SK-N-DZ (cell line): Measurements from ENCODE around the gene HGS.
A peak's percentile ranks its signal among the peaks of the same experiment; 100 is the strongest.

Source experiments
- DNase-seq: peaks from one replicate; pipeline ENCODE4 v3.0.0-alpha.2; 2015; ENCODE audit warnings: low spot score

HGS gene

DNA sequence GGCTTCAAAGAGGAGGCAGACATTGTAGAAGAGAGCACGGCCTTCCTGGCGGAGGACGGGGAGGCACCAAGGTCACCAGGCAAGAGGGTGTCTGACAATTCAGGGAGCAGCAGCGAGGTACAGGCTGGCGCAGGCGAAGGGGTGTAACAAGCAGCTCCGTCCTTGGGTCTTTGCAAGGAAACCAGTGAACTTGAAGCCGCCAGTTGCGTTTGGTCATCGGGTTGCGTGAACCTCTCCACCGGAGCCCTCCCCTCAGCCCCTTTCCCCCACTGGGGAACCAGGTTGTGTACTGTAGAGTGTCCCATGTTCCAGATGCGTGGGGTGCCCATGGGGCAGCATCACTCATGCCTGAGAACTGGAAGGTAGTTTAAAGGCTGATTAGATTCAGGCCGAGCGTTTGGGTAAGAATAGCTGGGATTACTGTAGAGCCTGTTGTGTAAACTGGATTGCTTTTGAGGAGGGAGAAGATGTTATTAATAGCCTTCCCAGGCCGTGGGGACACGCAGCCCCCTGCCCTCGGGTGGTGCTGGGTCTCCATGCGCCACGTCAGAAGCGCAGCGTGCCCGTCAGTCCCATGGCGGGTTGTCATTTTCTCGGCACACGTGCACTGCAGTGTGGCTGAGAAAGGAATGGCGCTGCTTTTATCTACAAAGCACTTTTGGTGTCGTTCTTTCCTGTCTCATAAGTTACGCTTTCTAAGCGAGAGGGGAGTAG is 21.9 kb downstream of the HGS start:
- DNase-seq = no peak

DNA sequence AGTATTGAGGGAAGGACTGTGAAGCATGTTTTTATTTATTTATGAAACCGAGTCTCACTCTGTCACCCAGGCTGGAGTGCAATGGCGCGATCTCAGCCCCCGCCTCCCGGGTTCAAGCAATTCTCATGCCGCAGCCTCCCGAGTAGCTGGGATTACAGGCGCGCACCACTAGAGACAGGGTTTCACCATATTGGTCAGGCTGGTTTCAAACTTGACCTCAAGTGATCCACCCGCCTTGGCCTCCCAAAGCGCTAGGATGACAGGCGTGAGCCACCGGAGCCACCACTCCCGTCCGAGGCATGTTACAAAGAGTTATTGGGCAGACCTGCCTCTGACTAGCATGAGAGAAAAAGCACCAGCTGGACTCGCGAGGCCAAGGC is 22.4 kb downstream of the HGS start:
- DNase-seq = no peak

DNA sequence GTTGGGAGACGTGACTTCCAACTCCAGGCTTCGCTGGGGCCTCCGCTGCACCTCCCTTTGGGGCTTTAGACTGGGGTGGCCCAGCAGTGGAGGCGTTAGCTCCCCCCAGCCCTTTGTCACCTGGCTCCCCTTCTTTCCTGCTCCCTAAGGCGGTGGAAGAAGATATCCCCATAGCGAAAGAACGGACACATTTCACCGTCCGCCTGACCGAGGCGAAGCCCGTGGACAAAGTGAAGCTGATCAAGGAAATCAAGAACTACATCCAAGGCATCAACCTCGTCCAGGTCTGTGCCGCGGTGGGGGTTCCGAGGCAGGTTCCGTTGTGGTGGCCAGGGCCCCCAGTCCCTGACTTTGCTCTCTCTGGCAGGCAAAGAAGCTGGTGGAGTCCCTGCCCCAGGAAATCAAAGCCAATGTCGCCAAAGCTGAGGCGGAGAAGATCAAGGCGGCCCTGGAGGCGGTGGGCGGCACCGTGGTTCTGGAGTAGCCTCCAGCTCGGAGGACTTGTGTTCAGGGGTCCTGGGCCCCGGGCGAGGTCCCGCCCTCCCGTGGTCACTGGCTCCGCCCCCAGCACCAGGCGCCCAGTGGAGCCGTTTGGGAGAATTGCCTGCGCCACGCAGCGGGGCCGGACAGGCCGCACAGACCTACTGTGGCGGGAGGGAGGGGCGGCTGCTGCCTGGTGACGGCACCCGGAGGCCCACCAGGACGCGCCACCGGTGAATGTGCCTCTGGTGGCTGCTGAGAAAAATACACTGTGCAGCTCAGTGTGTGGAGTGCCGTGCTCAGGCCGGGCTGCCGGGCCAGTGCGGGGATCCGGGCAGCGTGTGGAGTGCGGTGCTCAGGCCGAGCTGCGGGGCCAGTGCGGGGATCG is 23.2 kb downstream of the HGS start:
- DNase-seq = no peak

DNA sequence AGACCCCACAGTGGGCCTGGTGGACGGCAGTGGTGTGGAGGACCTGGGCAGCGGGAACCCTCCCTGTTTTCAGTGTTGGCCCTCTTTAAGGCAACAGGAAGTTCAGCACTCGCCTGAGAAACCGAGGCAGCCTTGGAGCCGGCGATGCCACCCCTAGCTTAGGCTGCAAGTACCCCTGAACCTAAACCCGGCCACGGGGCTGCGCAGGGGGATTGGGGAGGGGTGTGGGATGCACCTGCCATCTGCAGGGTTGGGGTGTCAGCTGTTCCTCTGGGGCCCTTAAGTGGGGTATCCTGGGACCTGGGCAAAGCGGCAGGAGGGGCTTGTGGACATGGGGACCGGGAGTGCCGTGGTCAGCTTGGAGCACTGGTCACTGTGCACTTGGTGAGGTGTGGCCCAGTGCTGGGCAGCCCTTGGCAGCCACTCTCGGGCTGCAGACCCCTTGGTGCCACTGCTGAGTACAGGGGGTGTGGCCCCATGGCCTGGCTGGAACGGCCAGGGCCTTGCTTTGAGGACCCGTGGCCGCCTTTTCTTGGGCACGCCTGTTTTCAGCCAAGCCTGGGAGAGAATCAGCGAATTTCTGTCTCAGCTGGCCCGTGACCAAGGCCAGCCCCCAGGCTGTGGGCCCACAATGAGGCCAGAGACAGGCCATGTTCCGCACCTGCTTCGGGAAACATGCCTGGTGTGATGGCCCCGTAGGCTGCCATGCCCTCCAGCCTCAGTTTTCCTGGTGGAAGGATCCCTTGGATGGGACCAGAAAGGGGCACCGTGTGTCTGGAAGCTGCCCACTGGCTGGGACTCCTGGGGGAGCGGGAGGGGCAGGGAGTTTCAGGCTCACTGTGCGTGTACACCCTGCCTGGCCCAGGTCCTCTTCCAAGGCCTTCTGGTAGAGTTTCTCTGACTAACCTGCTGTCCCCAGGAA is 24.2 kb downstream of the HGS start:
- DNase-seq = no peak

DNA sequence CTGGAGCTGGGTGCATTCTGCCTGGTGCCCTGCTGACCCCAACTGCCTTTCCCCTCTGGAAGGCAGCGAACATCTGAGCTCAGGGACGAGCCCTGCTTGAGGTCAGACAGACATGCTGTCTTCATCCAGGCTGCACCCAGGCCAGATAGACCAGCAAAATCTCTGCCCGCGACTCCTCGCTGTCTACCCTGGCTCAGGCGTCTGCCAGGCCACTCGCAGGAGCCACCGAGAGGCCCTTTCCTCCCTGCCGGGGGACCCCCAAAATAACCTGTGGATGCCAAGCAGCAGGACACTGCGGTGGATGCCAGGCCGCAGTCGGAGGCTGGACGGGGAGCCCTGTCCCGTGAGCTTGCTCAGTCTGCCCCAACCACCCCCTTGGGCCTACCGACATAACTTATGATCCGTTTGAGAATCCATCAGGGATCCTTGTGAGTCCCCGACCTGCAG is 25.0 kb downstream of the HGS start:
- DNase-seq = no peak

DNA sequence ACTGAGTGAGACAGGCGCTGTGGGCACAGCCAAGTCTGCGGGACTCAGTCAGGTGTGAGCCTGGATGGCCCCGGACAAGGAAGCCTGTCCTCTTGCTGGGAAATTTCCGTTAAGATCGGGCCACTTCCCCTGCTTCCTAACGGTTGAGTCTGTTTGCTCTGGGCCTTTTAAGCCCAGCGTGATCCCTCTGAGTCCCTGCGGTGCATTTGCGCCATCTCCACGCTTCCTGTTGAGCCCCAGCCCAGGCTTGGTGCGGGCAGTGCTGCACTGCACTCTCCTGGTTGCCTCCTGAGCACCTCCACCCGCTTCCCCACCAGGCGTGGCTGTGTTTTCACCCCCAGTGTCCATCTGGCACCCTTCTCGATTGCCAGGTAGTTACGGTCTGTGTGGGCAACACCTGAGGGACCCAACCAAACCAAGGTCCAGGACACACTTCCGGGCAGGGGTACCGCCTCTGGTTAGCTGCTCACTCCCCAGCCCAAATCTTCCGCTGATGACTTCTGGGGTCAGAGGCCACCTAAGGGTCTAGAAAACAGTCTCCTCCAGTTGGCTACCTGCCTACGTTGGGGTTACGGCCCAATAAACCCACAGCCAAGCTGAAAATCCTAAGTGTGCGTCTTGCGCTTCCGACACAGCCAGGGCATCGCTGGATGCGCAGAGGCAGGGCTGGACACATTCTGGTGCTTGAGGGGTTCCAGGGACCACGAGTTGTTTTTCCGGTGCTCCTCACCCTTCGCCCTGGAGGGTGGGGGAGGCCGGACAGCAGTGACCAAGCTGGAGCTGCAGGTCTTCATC is 26.9 kb downstream of the HGS start:
- no peak for DNase-seq

DNA sequence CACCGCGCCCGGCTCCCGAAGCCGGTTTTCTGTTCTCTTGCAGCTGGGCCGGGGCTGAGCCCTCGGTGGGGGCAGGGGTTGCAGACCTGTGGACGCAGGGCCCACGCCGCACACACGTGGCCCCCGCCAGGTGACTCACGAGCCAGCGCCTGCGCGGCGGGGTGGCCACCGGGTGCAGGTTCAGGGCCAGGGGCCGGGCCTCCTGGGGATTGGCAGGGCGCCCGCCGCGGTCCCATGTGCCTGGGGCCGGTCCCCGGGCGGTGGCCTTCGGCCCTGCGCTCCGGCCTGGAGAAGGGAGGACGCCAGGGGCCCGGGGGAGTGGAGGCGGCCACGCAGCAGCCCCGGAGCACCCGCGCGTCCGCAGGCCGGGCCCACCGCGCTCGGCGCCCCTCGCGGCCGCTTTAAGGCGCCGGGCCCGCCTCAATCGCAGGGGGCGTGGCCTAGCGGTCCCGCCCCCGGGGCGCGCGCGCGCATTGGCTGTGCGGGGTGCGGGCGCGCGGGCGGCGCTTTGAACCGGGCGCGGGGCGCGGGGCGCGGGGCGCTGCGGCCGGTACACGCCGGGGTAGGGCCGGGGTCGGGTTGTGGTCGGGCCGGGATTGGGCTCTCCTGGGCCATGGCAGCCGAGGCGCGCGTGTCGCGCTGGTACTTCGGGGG is 28.1 kb downstream of the HGS start, which contains the start of gene SLC25A10:
SLC25A10 (plus strand) TSS at position 471 of the 654 bp plus-strand sequence; CDS start at position 614, 143 bp downstream.
- DNase-seq = peak; percentile 80

DNA sequence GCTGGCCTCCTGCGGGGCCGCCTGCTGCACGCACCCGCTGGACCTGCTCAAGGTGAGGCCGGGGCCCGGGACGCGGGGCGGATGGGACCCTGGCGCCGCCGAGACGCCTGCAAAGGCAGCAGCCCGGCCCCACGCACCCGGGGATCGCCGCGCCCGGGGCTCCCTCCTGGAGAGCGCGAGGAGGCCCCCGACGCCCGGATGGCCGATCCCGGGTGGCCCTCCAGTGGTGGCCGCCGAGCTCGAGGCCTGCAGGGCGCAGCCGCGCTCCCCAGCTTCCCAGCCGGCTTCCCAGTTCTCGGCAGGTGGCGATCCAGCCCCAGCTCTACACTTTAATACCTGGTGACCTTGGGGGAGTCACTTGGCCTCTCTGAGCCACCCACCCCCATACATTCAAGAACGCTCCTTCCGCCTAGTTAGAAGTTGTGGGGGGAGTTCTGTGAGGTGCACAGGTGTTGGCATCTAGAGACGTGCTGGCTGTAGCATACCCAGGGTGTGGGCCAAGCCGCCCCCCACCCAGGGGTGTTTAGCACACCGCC is 28.7 kb downstream of the HGS start:
- DNase-seq = no peak

DNA sequence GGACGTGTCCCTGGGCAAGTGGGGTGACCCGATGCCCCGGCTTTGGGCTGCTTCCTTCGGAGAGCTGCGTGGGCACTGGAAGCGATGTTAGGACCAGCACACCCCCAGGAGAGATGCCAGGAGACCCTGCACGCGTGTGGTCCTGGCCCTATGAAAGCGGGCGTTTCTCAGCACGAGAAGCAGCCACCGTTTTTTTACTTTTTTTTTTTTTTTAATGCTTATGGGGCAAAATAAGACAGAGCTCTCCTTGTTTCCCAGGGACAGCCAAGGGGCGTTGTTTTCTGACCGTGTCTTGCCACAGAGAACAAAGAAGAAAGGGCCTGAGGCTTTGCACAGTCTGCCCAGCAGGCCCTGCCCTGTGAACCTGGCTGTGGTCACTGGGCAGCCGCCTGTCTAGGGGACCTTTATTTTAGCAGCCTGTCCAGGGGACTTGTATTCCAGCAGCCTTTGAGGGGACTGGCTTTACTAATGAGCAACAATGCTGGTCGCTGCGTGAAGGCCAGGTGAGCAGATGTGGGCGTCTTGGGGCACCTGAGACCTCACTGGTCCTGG is 29.3 kb downstream of the HGS start:
- no peak for DNase-seq

DNA sequence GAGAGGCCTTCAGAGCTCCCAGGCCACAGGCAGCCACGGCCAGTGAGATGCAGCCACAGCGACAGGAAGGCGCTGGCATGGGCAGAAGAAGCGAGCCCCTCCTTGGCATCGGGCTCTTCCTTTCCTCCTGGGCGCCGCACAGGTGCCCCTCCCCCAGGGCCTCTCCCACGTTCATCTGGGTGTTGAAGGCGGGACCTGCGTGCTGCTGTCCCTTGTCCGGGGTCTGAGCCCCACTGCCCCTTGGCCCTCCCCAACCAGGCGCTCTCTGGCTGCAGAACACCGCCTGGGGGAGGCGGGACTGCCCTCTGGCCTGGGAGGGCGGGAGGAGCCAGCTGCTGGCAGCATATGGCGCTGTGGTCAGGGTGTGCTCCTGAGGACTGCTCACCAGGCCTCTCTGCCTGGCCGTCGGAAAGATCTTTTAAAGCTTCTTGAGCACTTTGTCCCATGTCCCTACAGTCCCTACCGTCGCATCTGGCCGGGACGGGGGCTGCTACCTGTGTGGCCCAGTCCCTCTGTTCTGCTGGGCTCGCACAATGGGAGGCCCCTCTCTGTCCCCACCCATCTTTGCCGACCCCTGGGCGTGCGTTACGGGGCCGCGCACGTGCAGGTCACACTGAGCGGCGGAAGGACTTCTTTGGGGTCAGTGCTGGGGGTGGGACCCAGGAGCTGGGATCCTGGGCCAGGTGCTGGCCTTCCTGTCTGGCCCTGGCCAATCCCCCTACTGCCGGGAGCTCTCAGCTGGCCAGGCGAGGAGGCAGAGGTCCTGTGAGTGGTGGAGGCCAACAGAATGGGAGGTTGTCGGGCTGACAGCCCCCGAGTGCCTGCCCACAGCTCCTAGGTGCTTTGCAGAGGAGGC is 30.0 kb downstream of the HGS start:
- peak; percentile 64 for DNase-seq

DNA sequence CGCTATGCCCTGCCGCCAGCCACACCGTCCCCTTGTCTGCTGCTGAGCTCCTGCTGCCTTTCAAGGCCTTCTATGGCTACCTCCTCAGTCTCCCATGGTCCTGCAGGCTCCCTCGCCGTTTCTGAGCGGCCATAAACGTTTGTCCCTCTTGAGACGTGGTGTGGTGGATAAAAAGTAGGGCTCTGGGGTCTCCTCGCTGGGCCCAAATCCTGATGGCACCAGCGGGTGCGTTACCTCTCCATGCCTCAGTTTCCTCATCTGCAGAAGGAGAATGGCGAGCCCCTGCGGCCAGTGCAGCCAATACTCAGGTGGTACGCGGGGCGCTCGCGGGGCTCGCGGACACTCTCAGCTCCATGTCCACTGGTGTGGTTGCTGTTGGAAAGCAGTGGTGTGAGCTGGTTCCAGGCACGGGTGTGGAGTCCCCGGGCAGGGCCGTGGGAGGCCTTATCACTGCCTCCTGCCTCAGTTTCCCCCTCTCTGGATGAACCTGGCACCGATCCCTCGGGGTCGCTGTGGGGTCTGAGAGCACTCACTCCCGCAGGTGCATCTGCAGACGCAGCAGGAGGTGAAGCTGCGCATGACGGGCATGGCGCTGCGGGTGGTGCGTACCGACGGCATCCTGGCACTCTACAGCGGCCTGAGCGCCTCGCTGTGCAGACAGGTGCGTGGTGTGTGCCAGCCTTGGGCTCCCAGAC is 30.7 kb downstream of the HGS start:
- DNase-seq = no peak

DNA sequence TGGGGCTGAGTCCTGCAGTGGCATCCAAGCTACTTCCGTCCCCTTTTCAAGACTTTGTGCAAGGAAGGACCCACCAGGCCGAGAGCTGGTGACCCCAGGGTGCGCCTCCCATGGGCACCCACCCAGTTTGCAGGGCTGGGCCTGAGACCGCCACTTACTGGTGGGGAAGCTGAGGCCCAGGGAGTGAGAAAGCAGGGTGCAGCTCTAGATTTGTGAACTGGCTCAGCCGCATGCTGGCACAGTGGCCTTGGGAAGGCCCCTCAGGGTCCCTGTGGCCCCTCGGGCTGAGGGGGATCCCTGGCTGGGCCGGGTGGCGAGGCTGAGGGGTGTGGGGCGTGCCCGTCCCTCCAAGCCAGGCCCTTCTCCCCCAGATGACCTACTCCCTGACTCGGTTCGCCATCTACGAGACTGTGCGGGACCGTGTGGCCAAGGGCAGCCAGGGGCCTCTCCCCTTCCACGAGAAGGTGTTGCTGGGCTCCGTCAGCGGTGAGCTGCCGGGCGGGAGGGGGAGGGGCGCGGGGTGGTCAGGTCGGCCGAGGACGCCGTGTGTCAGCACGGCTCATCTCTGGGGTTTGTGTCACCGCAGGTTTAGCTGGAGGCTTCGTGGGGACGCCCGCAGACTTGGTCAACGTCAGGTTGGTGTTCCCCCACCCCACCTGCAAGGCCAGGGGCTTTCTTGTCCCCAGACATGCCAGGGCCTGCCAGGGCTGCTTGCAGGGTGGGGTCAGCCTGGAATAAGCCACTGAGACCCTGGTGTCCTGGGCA is 31.5 kb downstream of the HGS start:
- DNase-seq = no peak

DNA sequence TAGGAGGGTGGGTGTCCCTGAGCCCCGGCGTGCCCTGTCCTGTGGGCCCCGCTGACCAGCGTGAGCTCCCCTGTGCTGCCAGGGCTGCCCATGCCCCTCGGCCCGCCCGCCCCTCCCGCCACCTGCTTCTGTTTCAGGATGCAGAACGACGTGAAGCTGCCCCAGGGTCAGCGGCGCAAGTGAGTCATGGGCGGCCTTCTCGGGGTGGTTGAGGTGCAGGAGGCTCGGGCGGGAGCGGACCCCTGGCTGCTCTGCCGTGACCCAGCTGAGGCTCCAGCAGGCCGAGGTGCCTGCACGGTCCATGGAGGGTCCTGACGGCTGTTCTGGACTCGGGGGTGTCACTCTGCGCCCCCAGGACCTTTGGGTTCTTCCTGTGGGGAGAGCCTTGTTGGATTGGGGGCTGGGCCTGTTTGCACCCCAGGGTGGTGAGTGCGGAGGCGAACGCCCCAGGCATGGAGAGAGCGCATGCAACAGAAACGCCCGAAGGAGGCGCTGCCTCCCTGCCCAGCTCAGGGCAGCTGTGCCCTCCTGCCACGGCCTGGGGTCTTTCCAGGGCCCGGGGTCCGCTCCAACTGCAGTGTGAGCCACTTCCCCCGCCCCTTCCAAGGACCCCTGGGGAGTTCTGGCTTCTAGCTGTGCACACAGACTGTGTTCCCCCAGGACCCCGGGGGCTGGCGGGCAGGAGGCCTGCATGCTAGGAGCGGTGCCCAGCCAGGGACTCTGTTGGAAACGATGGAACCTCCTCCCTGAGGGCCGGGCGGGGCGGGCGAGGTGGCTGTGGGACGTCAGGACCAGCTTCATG is 32.3 kb downstream of the HGS start:
- DNase-seq = no peak

DNA sequence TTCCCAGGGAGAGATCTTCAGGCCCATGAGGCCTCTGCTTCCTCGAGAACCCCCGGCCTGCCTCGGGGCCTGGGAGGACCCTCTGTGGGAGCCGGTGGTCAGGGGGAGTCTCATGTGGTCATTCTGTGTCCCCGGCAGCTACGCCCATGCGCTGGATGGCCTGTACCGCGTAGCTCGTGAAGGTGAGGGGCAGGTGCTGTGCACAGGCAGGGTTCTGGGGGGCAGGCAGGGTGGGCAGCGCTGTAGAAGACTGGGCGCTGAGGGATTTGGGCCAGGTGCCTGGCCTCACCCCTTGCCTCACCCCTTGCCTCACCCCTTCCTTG is 32.8 kb downstream of the HGS start:
- DNase-seq = no peak

DNA sequence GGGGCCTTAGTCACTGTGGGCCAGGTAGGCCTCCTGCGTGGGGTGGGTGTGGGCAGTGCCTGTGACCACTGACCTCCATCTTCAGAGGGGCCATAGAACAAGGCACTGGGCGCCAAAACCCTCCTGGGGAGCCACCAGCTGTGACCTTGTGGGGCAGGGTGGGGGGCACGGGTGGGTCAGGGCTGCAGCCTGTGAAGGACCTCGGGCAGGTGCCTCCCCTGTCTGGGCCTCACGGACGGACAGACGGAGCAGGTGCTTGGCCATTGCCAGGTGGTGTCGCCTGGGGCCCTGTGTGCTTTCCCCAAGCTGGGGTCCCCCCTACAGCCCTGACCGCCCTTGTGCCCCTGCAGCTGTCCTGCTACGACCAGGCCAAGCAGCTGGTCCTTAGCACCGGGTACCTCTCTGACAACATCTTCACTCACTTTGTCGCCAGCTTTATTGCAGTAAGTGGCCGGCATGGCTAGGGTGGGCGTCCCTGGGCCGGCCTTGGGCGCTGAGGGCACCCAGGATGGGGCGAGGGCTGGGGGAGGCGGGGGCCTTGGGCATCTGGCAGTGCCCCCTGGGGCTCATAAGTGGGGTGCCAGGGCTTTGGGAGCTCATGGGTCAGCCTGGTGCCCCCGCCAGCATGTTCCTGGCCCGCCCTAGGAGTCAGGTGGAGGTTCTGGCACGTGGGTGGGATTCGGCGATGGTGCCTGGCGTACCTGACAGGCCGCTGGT is 33.4 kb downstream of the HGS start:
- DNase-seq = no peak

DNA sequence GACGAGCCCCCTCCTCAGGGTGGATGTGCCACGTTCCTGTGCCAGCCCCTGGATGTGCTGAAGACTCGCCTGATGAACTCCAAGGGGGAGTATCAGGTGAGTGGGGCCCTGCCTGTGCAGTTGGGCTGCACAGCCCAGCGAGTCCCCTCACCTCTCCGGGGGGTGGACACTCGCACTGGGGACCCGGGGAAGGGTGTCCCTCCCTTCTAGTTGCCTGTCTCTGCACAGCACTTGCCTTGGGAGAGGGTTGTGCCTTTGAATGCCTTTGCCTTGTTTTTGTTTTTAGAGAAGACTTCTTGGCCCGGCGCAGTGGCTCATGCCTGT is 33.9 kb downstream of the HGS start:
- DNase-seq = no peak
